NOMO-1 treated with dmso at 0.1 percent for 144 hours (cell line): Measurements from ENCODE around the gene LSS.
"Not testable (repeated sequence)": the region's sequence is repeated elsewhere in the genome, so short reads cannot be mapped to it uniquely, and the experiment has no call there.

ENCODE experiments used
- DNase-seq: peaks from one replicate; lab custom pipeline; 2025; ENCODE audit not compliant: unreplicated experiment; lab: John Stamatoyannopoulos, UW

LSS gene

GRCh38 chr21:46171996-46172862 lies 56.3 kb downstream of the LSS start:
- no peak for DNase-seq

GRCh38 chr21:46171585-46171984 lies 57.0 kb downstream of the LSS start:
- no peak for DNase-seq

- not testable (repeated sequence) for DNase-seq
Observed at GRCh38 chr21:46170436-46171193, 58.0 kb downstream of the LSS start.

DNA sequence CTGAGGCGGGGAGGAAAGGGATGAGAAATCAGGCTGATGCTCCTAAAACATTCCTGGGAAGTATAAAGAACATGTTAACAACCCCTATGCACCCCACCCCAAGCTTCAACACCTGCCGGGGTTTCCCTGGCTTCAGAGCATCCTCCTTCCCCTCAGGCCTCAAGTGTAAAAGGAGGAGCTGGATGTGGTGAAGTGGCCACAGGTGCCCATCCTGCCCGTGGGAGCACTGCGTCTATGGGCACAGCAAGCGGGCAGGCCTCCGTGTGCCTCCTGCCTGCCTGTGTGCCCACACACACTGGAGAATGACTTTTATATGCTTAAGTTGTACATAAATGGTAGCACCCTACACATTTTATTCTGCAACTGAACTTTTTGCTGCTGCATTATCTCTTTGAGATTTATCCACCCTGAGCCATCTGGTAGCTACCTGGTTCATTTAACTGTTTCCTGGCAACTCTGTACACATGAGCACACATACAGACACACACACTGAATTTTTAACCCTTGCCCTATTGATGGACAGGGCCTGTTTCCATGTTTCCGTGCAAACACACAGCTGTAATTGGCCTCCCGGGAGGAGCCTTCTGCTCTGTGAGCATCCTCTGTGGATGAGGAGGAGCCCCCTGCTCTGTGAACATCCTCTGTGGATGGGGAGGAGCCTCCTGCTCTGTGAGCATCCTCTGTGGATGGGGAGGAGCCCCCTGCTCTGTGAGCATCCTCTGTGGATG lies 59.8 kb downstream of the LSS start:
- DNase-seq, result no peak

- DNase-seq, result no peak
Observed at GRCh38 chr21:46168238-46168637, 60.3 kb downstream of the LSS start.

DNA sequence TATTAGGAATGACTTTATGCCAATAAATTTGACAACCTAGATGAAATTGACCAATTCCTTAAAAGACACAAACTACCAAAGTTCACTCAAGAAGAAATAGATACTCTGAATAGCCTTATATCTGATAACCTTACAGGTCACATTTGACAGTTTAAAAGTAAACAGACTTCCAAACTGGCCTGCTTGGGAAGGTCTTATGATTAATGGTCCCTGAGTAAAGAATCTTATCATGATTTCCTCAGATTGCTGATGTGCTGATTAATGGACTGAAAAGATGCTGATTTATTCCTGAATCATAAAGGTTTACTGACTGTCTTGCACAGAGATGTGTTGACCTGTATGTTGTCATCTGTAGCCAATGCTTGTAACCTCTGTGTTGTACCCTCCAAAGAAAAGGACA lies 63.5 kb downstream of the LSS start:
- no peak for DNase-seq

DNA sequence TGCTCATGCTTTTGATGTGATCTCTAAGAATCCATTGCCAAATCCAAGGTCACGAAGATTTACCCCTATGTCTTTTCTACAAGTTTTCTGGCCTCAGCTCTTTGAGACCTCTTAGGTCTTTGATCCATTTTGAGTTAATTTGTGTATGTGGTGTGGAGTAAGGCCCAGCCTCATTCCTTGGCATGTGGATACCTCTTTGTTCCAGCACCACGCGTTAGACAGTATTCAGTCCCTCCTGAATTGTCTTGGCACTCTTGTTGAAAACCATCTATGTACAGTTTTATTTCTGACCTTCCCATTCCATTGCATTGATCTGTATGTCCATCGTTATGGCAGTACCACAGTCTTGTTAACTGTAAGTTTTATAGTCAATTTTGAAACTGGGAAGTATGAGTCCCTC lies 65.2 kb downstream of the LSS start:
- no peak for DNase-seq

GRCh38 chr21:46161633-46162592 lies 66.7 kb downstream of the LSS start:
- DNase-seq, result no peak

DNA sequence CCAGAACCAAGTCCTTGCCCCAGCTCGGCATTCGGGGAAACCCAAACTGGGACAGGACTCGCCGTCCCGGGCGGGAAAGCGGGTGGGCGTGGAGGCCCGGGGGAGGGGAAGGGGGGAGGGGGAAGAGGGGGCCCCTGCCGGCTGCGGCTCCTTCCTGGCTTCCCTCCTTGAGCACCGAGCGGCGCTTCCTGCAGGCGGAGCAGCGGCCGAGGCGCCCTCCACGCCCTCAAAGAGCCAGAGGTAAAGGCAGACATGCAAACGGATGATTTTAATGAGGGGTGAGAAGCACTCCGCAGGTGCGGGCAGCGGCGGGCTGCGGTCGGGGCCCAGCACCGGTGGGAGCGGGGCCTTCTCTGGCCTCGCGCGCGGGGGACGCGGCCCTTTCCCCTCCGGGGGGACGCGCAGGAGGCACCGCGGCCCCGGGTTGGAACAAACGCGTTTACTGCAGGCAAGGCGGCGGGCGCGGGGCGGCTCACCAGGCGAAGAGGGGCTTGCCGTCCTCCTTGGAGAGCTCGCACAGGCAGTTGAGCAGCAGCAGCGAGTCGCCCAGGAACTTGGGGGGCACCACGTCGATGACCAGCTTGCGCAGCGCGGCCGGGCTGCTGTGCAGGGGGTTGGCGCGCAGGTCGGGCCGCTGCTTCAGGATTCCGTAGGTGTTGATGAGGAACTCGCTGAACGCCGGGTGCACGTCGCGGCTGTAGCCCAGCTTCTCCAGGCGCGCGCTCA lies 67.5 kb downstream of the LSS start:
- DNase-seq, result no peak

DNA sequence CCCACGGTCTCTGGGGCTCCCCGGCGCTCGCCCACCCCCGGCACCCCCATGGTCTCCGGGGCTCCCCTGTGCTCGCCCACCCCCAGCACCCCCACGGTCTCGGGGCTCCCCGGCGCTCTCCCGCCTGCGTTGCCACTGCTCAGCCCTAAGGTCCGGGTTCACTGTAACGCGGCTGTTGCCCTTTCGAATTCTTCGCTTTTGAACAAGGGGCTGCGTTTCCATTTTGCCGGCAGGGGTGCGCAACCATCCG lies 68.0 kb downstream of the LSS start:
- no peak for DNase-seq

DNA sequence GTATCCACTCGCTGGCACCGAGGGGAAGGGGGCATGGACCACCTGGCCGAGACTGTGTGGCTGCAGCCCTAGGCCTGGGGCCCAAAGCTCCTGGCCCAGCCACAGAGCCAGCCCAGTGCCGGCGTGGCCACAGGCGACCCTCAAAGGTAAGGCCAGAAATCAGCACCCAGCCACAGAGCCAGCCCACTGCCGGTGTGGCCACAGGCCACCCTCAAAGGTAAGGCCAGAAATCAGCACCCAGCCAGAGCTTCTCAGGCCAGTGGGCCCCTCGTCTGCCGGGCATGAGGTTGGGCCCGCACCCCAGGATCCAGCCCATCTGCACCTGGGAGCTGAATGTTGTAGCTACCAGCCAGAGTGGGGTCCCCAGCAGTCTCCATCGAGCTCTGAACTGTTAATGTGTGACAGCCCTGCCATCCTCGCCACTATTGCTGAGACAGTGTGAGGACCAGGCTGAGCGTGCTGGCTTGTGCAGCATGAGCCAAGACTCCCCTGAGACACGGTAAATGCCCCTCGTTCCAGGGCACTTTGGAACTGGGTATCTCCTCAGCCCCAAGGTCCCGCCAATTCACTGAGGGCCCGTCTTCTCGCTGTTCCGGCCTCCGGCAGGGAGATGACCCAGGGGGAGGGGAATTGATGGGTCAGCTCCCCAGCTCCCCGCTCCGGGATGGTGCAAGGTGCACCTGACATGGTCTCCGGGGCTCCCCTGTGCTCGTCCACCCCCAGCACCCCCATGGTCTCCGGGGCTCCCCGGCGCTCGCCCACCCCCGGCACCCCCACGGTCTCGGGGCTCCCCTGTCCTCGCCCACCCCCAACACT lies 68.5 kb downstream of the LSS start:
- no peak for DNase-seq

DNA sequence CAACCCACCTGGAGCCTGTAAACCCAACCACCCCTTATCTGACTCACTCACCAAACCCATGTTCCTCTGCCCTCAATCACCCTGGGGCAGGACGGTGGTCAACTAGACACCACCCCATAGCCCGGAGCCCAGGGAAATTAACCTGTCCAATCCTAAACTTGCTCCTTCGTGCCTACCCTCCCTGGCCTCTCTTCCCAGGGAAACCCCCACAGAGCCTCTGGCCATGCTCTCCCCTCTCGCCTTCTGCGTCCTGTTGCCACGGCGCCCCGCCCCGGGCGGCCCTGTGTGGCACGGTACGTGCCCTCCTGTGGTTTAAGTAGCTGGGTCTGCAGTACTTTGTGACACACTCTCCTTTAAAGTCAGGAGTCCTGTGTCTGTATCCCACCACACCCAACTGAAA lies 69.2 kb downstream of the LSS start:
- no peak for DNase-seq

DNA sequence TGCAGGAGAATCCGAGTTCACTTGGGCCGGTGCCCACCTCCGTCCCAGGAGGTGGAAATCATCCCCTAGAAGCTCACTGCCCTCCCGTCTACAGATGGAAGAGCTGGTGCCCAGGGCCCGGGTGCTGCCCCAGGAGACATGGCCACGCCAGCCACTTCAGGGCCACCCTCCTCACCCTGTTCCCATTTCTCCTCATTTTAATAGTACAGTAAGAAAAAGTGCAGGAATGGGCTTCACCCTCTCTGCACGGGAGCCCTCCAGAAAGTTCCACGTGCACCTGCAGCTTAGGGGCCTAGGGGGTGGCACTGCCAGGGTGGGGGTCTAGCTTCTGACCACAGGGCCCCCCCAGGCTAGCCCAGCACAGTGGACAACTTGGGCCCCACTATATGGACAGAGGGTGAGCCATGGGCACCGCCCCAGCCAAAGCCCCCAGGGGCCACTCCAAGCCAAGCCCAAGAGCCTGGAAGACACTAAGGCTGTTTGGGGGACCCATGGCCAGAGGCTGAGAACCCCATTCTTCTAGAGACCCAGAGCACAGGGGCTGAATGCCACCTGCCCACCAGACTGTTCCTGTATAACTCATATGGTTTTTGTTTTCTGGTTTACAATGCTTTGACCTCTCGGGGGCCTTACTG lies 69.8 kb downstream of the LSS start:
- no peak for DNase-seq

- DNase-seq, result no peak
Observed at GRCh38 chr21:46157987-46158451, 70.6 kb downstream of the LSS start.

- no peak for DNase-seq
Observed at GRCh38 chr21:46157396-46157986, 71.1 kb downstream of the LSS start.

- DNase-seq, result no peak
Observed at GRCh38 chr21:46156678-46157077, 71.9 kb downstream of the LSS start.

GRCh38 chr21:46156378-46156645 lies 72.3 kb downstream of the LSS start:
- DNase-seq, result no peak

- no peak for DNase-seq
Observed at GRCh38 chr21:46155514-46156377, 72.8 kb downstream of the LSS start, which contains the start of gene FTCD. FTCD (minus strand) TSS chr21:46155579; CDS start chr21:46155523, 56 bp downstream.
